ENCODE measurements around the gene PMP22.
"Not testable (repeated sequence)": the region's sequence is repeated elsewhere in the genome, so short reads cannot be mapped to it uniquely, and the experiment has no call there.

PMP22 gene

DNA sequence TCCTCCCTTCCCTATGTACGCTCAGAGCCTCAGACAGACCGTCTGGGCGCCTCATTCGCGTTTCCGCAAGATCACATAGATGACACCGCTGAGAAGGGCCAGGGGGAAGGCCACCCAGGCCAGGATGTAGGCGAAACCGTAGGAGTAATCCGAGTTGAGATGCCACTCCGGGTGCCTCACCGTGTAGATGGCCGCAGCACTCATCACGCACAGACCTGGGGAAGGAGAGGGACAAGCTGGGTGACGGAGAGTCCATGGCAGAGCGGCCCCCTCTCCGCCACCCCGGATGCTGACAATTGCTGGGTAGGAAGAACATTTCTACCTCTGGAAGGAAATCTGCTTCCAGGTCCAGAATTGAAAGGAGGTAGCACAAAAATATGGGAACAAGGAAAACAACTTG is 34.3 kb downstream of the PMP22 start:
- H3K27ac Mint-ChIP-seq: no peak overlapping the region
- H3K9me3 Mint-ChIP-seq (ENCODE audit: low read depth): no peaks in the 10 kb centered on the region
- no peaks in the 10 kb centered on the region for H3K4me1 Mint-ChIP-seq (ENCODE audit: low read depth)
- no peaks in the 10 kb centered on the region for H3K36me3 Mint-ChIP-seq
- no peak overlapping the region for H3K4me3 Mint-ChIP-seq
- H3K27me3 Mint-ChIP-seq: peaks cover 3% of the 10 kb centered on the region

DNA sequence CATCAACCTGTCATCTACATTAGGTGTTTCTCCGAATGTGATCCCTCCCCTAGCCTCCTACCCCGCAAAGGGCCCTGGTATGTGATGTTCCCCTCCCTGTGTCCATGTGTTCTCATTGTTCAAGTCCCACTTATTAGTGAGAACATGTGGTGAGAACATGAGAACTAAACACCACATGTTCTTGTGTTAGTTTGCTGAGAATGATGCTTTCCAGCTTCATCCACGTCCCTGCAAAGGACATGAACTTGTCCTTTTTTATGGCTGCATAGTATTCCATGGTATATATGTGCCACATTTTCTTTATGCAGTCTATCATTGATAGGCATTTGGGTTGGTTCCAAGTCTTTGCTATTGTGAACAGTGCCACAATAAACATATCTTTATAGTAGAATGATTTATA is 43.3 kb downstream of the PMP22 start:
- not testable (repeated sequence) for H3K9me3 Mint-ChIP-seq (ENCODE audit: low read depth)

DNA sequence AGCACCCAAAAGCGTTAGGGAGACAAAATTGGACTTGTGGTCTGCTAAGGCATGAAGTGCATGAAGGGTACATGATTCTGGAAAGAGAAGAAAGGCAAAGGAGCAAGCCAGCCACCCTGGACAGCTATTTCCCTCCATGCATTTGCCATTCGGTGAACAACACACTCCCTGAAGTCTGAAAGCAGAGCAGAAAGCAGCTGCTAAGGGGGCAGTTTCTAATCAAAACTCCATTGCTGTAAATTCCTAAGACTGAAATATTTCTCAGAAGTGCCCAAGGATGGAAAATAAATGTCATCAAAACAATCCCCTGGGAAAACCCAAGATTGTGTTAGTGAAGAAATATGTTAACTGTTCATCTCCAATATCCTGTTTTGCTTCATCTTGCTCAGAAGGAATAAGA is 44.3 kb downstream of the PMP22 start:
- no peaks in the 10 kb centered on the region for H3K36me3 Mint-ChIP-seq
- H3K27me3 Mint-ChIP-seq: peaks cover 4% of the 10 kb centered on the region
- H3K4me1 Mint-ChIP-seq (ENCODE audit: low read depth): no peaks in the 10 kb centered on the region
- no peak overlapping the region for H3K27ac Mint-ChIP-seq
- H3K9me3 Mint-ChIP-seq (ENCODE audit: low read depth): no peaks in the 10 kb centered on the region
- H3K4me3 Mint-ChIP-seq: no peak overlapping the region

More for the DNA sequence above, 43.3 kb downstream of the PMP22 start:
- H3K27me3 Mint-ChIP-seq; H3K36me3 Mint-ChIP-seq; H3K4me3 Mint-ChIP-seq; H3K4me1 Mint-ChIP-seq (ENCODE audit: low read depth); H3K27ac Mint-ChIP-seq: not testable (repeated sequence)

DNA sequence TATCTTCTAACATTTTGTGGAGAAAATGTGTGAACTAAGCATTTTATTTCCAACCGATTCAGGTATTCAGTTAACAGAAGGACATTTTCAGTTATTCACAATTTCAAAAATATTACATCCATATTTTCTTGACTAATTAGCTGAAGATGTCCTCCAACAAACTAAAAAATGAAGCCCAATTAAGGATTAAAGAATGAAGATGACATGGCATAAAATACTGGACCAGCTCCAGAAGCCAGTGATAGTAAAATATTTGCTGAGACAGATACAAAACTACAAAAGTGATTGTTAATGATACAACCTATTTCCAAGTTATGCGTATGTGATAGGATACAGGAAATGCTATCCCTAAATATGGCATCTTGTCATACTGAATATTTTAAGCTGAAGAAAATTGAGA is 48.6 kb downstream of the PMP22 start:
- Mint-ChIP-seq H3K27me3 (peaks cover 10% of the 10 kb centered on the region), H3K4me1 (ENCODE audit: low read depth) (no peaks in the 10 kb centered on the region), H3K9me3 (ENCODE audit: low read depth) (no peaks in the 10 kb centered on the region), H3K27ac (no peak overlapping the region), H3K4me3 (no peak overlapping the region), H3K36me3 (no peaks in the 10 kb centered on the region)

DNA sequence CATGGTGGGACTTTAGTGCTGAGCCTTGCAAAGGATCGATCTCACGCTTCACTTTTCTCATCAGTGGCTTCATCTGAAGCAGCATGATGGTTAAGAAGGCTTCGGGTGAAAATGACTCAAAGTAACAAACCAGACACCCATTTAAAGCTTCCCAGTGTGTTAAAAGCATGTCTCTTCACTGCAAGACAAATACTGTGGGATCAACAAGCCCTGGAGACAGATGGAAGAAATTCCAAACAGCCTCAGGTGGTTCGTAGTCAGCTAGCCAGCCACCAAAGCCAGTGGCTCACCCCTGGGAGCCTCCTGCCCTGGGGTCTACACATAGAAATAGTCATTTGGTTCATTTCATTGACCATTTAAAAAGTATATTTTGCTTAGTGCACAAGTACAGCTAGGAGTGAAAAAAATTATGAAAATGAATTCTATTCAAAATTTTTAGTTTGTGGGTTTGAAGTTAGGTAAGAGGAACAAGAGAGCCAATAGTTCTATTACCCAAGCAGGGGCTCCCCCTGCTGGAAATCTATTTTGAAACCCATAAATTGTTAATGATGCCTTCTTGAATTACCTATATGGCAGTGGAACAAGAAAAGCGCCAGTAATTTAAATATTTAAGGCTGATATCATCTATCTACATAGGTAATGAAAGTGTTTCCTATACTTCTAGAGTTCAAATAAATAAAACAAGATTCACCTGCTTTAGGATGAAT is 51.6 kb downstream of the PMP22 start:
- no peaks in the 10 kb centered on the region for H3K36me3 Mint-ChIP-seq
- no peaks in the 10 kb centered on the region for H3K4me1 Mint-ChIP-seq (ENCODE audit: low read depth)
- no peak overlapping the region for H3K27ac Mint-ChIP-seq
- H3K27me3 Mint-ChIP-seq: peaks cover 11% of the 10 kb centered on the region
- H3K4me3 Mint-ChIP-seq: no peak overlapping the region
- H3K9me3 Mint-ChIP-seq (ENCODE audit: low read depth): no peaks in the 10 kb centered on the region

DNA sequence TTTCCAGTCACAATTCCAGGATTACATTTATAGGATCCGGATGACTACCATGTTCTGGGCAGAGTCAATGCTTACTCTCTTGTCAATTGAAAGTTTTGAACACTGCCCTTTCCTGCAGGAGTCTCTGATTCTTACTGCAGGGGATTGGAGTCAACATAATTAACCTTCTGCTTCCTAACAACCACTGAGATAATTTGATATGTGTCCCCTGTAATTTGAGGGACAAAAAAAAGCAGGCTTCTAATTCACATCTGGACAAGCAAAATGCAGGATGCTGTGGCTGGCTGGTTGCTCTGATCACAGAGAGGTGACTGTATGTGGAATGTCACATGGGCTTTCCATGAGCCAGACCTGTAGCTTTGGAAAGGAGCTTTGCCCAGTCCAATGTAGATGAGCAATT is 54.9 kb downstream of the PMP22 start:
- Mint-ChIP-seq H3K9me3 (ENCODE audit: low read depth) (no peaks in the 10 kb centered on the region), H3K4me3 (no peak overlapping the region), H3K27ac (no peak overlapping the region), H3K4me1 (ENCODE audit: low read depth) (no peaks in the 10 kb centered on the region), H3K27me3 (peaks cover 15% of the 10 kb centered on the region), H3K36me3 (no peaks in the 10 kb centered on the region)

DNA sequence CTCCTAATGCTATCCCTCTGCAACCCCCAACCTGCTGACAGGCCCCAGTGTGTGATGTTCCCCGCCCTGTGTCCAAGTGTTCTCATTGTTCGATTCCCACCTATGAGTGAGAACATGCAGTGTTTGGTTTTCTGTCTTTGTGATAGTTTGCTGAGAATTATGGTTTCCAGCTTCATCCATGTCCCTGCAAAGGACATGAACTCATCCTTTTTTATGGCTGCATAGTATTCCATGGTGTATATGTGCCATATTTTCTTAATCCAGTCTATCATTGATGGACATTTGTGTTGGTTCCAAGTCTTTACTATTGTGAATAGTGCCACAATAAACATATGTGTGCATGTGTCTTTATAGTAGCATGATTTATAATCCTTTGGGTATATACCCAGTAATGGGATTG is 62.1 kb downstream of the PMP22 start:
- not testable (repeated sequence) for H3K4me3 Mint-ChIP-seq; H3K27ac Mint-ChIP-seq; H3K4me1 Mint-ChIP-seq (ENCODE audit: low read depth); H3K36me3 Mint-ChIP-seq; H3K27me3 Mint-ChIP-seq
- peaks cover 17% of the 10 kb centered on the region for H3K9me3 Mint-ChIP-seq (ENCODE audit: low read depth)

DNA sequence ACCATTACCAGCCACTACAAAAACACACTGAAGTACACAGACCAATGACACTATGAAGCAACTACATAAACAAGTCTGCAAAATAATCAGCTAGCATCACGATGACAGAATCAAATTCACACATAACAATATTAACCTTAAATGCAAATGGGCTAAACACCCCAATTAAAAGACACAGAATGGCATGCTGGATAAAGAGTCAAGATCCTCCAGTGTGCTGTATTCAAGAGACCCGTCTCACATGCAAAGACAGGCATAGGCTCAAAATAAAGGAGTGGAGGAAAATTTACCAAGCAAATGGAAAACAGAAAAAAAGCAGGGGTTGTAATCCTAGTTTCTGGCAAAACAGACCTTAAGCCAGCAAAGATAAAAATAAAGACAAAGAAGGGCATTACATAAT is 64.6 kb downstream of the PMP22 start:
- H3K4me3 Mint-ChIP-seq; H3K36me3 Mint-ChIP-seq; H3K4me1 Mint-ChIP-seq (ENCODE audit: low read depth); H3K27ac Mint-ChIP-seq: not testable (repeated sequence)
- peaks cover 28% of the 10 kb centered on the region for H3K9me3 Mint-ChIP-seq (ENCODE audit: low read depth)
- peaks cover 14% of the 10 kb centered on the region for H3K27me3 Mint-ChIP-seq

DNA sequence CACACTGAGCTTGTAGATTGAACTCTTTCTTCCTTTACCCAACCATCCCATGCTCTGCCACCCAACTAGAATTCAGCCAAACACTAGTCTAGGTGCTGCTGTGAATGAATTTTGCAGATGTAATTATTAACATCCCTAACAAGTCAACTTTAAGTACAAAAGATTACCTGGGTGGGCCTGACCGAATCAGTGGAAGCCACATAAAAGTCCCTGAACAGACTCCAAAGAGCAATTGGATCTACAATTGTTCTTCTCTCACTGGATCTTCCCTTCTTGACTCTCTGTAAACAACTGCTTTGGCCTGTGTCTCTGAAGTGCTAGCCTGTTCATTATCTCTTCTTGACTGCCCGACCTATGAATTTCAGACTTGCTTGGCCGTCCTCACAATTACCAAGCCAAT is 67.9 kb downstream of the PMP22 start:
- Mint-ChIP-seq H3K4me3 (no peak overlapping the region), H3K36me3 (no peaks in the 10 kb centered on the region), H3K27me3 (peaks cover 26% of the 10 kb centered on the region), H3K4me1 (ENCODE audit: low read depth) (no peaks in the 10 kb centered on the region), H3K9me3 (ENCODE audit: low read depth) (peaks cover 28% of the 10 kb centered on the region), H3K27ac (no peak overlapping the region)

DNA sequence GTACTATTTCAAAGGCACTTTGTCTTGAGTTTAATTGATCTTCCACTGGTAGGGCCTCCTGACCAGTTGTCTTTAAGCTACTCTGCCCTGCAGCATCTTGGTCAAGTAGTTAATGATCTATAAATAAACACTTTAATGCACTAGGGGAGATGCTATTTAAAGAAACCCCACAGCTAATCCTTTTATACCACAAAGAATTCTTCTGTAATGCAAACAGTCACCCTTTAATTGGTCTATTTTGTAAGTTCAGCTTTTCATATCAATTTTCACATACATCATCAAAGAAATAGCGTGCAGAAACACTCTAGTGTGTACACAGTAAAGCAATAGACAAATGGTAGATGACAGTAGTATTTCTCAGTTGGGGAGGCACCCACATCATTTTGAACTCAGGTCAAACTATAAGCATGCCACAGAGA is 70.3 kb downstream of the PMP22 start:
- H3K4me1 Mint-ChIP-seq (ENCODE audit: low read depth): no peaks in the 10 kb centered on the region
- no peak overlapping the region for H3K4me3 Mint-ChIP-seq
- H3K9me3 Mint-ChIP-seq (ENCODE audit: low read depth): peaks cover 17% of the 10 kb centered on the region
- peaks cover 24% of the 10 kb centered on the region for H3K27me3 Mint-ChIP-seq
- no peak overlapping the region for H3K27ac Mint-ChIP-seq
- no peaks in the 10 kb centered on the region for H3K36me3 Mint-ChIP-seq

DNA sequence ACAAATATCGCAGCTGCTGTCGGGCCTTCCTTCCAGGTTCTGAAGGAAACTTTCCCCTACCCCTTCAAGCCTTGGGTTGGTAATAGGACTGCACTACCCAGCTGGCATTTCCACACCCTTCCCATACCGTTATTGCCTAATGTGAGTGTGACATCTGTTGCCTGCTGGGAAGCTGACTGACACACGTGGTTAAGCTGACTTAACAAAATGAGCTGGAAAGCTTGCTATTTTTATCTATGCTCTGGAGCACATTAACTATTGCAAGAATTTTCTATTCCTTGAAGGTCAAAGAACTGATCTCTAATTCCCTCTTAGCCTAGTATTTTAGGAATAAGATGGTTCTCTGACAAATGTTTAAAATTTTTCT is 79.5 kb downstream of the PMP22 start:
- peaks cover 7% of the 10 kb centered on the region for H3K27me3 Mint-ChIP-seq
- H3K4me1 Mint-ChIP-seq (ENCODE audit: low read depth): no peaks in the 10 kb centered on the region
- H3K27ac Mint-ChIP-seq: no peak overlapping the region
- no peaks in the 10 kb centered on the region for H3K9me3 Mint-ChIP-seq (ENCODE audit: low read depth)
- H3K4me3 Mint-ChIP-seq: no peak overlapping the region
- H3K36me3 Mint-ChIP-seq: no peaks in the 10 kb centered on the region

DNA sequence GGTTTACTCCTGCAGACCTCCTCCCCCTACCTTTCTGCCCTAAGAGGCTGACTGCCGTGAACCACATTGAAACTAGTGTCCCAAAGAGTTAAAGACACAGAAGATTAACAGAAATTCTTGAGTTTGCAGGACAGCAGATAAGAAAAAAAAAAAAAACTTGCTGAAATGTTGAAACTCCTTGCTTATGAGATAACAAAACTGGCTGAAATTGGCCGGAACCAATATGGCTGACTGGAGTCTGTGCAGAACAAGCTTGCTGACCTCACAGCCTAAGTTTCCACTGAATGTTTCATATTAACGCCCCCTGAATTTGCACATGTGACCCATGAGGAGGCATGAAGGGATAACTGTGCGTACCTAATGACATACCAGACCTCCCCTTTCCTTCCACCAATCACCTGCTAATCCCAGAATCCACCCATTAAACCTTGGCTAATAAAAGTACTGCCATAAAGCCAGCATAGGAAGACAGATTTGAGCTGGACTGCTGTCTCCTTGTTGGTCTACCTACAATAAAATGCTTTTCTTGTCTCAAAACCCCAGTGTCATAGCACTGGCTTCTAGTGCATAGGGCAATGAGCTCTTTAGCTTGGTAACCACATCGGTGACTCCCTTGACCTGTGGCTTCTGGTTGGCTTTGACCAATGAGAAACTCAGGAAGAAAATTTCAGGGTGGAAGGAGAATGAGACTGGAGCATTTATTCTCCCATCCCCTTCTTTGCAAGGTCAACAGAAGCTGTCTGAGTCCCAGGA is 80.1 kb downstream of the PMP22 start:
- Mint-ChIP-seq H3K4me1 (ENCODE audit: low read depth) (no peaks in the 10 kb centered on the region), H3K27me3 (peaks cover 7% of the 10 kb centered on the region), H3K9me3 (ENCODE audit: low read depth) (no peaks in the 10 kb centered on the region), H3K36me3 (no peaks in the 10 kb centered on the region), H3K4me3 (no peak overlapping the region), H3K27ac (no peak overlapping the region)

DNA sequence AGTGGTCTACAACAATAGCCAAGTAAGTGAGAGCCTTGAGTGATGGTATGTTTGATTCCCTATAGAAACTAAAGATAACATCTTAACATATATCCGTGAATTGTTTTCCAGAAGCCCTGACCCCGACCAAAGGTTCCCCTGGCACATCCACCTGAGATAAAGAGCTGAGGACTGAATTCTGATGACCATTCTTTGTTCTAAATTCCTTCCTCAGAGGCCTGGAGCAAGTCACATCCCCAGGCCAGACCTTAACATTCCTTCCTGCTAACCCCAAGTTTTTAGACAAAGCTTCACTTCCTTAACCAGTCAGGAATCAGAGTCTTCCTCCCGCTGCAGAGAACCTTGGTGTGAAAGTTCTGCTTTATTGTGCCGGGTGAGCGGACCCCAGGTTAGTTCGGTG is 83.3 kb downstream of the PMP22 start:
- Mint-ChIP-seq H3K4me1 (ENCODE audit: low read depth) (no peaks in the 10 kb centered on the region), H3K36me3 (no peaks in the 10 kb centered on the region), H3K27me3 (peaks cover 8% of the 10 kb centered on the region), H3K9me3 (ENCODE audit: low read depth) (no peaks in the 10 kb centered on the region), H3K4me3 (no peak overlapping the region), H3K27ac (no peak overlapping the region)

DNA sequence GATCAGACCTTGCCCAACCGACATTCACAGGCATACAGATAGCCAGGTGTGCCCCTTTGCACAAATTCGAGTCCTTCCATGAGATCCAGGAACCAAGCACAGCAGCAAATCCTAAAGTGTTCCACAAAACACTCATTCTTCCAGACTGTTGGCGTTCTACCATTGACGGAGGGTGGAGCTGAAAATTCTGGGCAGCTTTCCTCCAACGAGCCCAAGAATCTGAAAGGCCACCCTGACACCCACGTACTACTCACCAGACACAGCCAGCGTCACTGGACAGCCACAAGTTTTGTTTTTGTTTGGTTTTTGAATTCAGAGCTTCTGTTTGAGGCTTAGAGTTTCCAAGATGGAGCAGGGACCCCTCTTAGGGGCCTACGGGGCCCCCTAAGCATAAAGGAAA is 83.8 kb downstream of the PMP22 start:
- Mint-ChIP-seq H3K27me3 (peaks cover 8% of the 10 kb centered on the region), H3K4me3 (no peak overlapping the region), H3K4me1 (ENCODE audit: low read depth) (no peaks in the 10 kb centered on the region), H3K36me3 (no peaks in the 10 kb centered on the region), H3K27ac (no peak overlapping the region), H3K9me3 (ENCODE audit: low read depth) (no peaks in the 10 kb centered on the region)

DNA sequence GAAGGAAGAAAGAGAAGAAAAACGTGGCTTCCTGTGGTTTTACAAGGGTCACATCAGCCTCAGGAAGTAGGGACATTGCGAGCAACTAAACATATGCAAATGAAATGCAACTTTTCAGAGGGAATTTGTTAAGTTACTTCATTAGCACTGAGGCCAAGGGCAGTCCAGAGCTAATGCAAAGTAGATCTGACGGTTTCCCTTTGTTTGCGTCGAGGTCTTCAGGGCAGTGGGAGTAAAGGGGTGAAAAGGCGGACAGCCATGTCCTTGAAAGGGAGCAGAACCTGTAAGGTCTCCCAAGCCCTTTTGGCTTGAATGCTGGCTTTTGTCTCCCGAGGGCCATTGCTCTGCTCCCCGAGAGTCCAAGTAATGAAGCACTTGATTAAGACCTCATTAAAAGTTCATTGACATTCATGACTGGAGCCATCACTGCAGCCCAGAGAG is 85.0 kb downstream of the PMP22 start:
- Mint-ChIP-seq H3K27ac (no peak overlapping the region), H3K4me3 (no peak overlapping the region), H3K4me1 (ENCODE audit: low read depth) (no peaks in the 10 kb centered on the region), H3K36me3 (no peaks in the 10 kb centered on the region), H3K27me3 (peaks cover 7% of the 10 kb centered on the region), H3K9me3 (ENCODE audit: low read depth) (no peaks in the 10 kb centered on the region)
